ENCODE measurements around the gene TMPRSS7. TPM values are rescaled to one million over a fixed set of nuclear protein-coding genes. Genes with fewer than 3 reads are reported as not detected.

The TMPRSS7 gene
- total RNA-seq, 6 experiments from 2014 or later: 0.10 TPM; not detected in 5

DNA sequence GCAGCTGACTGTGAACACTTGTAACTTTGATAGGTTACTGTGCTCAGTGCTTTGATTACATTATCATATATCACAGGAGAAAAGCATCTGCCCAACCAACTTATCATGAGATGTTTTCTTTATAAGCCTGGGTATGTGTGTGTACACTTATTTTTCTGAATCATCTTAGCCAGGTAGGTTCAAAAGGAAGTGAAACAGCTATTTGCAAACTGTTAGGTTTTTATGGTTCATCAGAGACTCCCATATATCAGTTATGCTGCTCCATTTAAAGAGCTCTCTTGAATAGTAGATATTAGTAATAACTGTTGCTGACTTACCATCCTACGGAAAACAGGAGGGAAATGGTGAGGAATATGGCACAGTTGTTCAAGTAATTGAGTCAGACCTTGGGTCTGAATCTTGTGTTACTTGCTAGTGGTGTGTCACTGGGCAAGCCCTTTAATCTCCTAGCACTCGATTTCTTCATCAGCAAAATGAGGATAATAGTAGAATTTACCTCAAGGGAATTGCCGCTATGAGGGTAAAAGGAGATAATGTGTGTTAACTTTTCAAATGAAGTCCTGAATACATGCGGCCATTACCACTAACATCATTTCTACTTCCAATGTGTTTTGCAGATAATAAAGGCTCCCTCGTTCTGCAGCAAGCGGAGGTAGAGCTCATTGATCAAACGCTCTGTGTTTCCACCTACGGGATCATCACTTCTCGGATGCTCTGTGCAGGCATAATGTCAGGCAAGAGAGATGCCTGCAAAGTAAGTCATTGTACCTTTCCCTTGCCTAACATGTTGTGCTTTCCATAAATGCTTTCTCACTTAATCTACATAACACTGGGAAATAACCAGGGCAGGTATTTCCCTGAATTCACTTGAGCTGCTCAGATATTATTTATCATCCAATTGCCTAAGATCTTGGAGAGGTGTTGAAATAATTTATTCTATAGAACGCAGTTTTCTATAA, 43.9 kb downstream of the TMPRSS7 start:
- DNase-seq: no peak
- Mint-ChIP-seq H3K27me3 (ENCODE audit: insufficient read depth) (no peaks in the 10 kb centered on the region), H3K9me3 (no peaks in the 10 kb centered on the region), H3K36me3 (ENCODE audit: low read depth) (no peaks in the 10 kb centered on the region), H3K4me3 (no peak overlapping the region), H3K4me1 (ENCODE audit: low read depth) (peaks cover 28% of the 10 kb centered on the region), H3K27ac (no peak overlapping the region)
- TF ChIP-seq CTCF (IDR thresholded peaks at IDR 0.05): no peak

DNA sequence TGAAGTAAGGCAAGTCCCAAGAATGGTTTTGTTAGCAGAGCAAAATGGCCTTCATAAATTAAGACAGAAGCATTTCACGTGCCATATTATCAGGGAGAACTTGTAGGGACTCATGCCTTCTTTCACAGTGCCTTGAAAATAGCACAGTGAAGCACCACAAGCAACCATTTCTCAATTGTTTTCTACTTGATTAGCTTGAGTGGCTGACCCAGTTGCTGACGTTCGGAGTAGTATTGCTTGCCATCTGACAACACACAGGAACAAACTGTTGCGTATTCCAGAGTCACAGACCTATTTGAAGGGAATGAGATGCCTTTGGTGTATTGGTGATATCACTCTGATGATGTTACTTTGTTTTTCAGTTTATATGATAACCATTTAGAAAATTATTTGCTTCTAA, 48.7 kb downstream of the TMPRSS7 start:
- Mint-ChIP-seq H3K36me3 (ENCODE audit: low read depth) (peaks cover 6% of the 10 kb centered on the region; the same call in 1 of the 2 replicates), H3K27ac (no peak overlapping the region), H3K4me1 (ENCODE audit: low read depth) (peaks cover 27% of the 10 kb centered on the region), H3K4me3 (no peak overlapping the region), H3K9me3 (no peaks in the 10 kb centered on the region), H3K27me3 (ENCODE audit: insufficient read depth) (peaks cover 3% of the 10 kb centered on the region; the same call in 1 of the 2 replicates)
- TF ChIP-seq CTCF (IDR thresholded peaks at IDR 0.05): no peak
- DNase-seq: no peak

GRCh38 chr3:112084980-112085705, 50.6 kb downstream of the TMPRSS7 start:
- Mint-ChIP-seq H3K9me3 (no peaks in the 10 kb centered on the region), H3K36me3 (ENCODE audit: low read depth) (peaks cover 8% of the 10 kb centered on the region; the same call in 1 of the 2 replicates), H3K4me1 (ENCODE audit: low read depth) (peaks cover 44% of the 10 kb centered on the region), H3K27ac (no peak overlapping the region; the same call in 1 of the 2 replicates), H3K27me3 (ENCODE audit: insufficient read depth) (peaks cover 3% of the 10 kb centered on the region; the same call in 1 of the 2 replicates), H3K4me3 (peak overlapping the region; percentile 98; the same call in 1 of the 2 replicates)
- no peak for DNase-seq
- no peak for TF ChIP-seq CTCF (IDR thresholded peaks at IDR 0.05)

- H3K36me3 Mint-ChIP-seq (ENCODE audit: low read depth): peaks cover 8% of the 10 kb centered on the region; the same call in 1 of the 2 replicates
- peaks cover 3% of the 10 kb centered on the region; the same call in 1 of the 2 replicates for H3K27me3 Mint-ChIP-seq (ENCODE audit: insufficient read depth)
- peak overlapping the region; percentile 96 for H3K27ac Mint-ChIP-seq
- TF ChIP-seq CTCF (IDR thresholded peaks at IDR 0.05): no peak
- H3K4me1 Mint-ChIP-seq (ENCODE audit: low read depth): peaks cover 50% of the 10 kb centered on the region
- H3K4me3 Mint-ChIP-seq: peak overlapping the region; percentile 98
- no peaks in the 10 kb centered on the region for H3K9me3 Mint-ChIP-seq
- DNase-seq: no peak
Observed at GRCh38 chr3:112085735-112086075, 51.2 kb downstream of the TMPRSS7 start.

GRCh38 chr3:112086076-112086854, 51.7 kb downstream of the TMPRSS7 start, which contains the start of gene C3orf52:
Gene C3orf52 (plus strand): TSS chr3:112086389. CDS start chr3:112086408, 19 bp downstream.
- H3K36me3 Mint-ChIP-seq (ENCODE audit: low read depth): peaks cover 12% of the 10 kb centered on the region
- TF ChIP-seq CTCF (IDR thresholded peaks at IDR 0.05): peak; percentile 58
- DNase-seq: peak; percentile 82
- peaks cover 3% of the 10 kb centered on the region; the same call in 1 of the 2 replicates for H3K27me3 Mint-ChIP-seq (ENCODE audit: insufficient read depth)
- H3K27ac Mint-ChIP-seq: peak within 1 kb of the TSS; percentile 96
- peaks cover 55% of the 10 kb centered on the region for H3K4me1 Mint-ChIP-seq (ENCODE audit: low read depth)
- H3K4me3 Mint-ChIP-seq: peak within 1 kb of the TSS; percentile 98
- no peaks in the 10 kb centered on the region for H3K9me3 Mint-ChIP-seq

Measured in HFFc6 (cell line).